WTC11 (cell line): ENCODE results near the gene SIGMAR1. TPM values are rescaled to one million over a fixed set of nuclear protein-coding genes. Genes with fewer than 3 reads are reported as not detected.

Source experiments
- ATAC-seq: fragments of 200-7000 bp; cut with Tn5 transposase; 2 replicates; pipeline ENCODE4 v1.10.0; 2021; ENCODE audit warnings: mild to moderate bottlenecking, moderate library complexity
- CTCF ChIA-PET: fragments of 300-600 bp; sonication (Branson Sonifier 250); formaldehyde crosslinking; loops from one replicate; lab custom pipeline; 2021; ENCODE audit warnings: antibody characterized with exemption; lab: Charles Lee
- POLR2A ChIA-PET: fragments of 350-600 bp; sonication (Branson Sonifier 250); formaldehyde crosslinking; loops from one replicate; lab custom pipeline; 2021; ENCODE audit warnings: antibody characterized with exemption; lab: Charles Lee
- DNase-seq: peaks from one replicate; pipeline ENCODE4 v3.0.0; 2021; ENCODE audit warnings: low spot score
- H3K27ac Mint-ChIP-seq: 2 replicates; pipeline ENCODE4 v1.8.0; 2021; ENCODE audit warnings: mixed read lengths
- H3K27me3 Mint-ChIP-seq: 2 replicates; pipeline ENCODE4 v1.8.0; 2021; ENCODE audit warnings: low read depth, mild to moderate bottlenecking, moderate library complexity, mixed read lengths
- H3K36me3 Mint-ChIP-seq: 2 replicates; pipeline ENCODE4 v1.8.0; 2021; ENCODE audit warnings: mixed read lengths
- H3K4me1 Mint-ChIP-seq: 2 replicates; pipeline ENCODE4 v1.8.0; 2022; ENCODE audit warnings: mixed read lengths
- H3K4me3 Mint-ChIP-seq: 2 replicates; pipeline ENCODE4 v1.8.0; 2021; ENCODE audit warnings: mild to moderate bottlenecking, moderate library complexity, mixed read lengths
- H3K9me3 Mint-ChIP-seq: 2 replicates; pipeline ENCODE4 v1.8.0; 2021; ENCODE audit warnings: mixed read lengths
- ATF1 ChIP-seq: sonication (generic); formaldehyde crosslinking; IDR thresholded peaks from 2 replicates; pipeline ENCODE4 v1.8.1; 2023; ENCODE audit warnings: mild to moderate bottlenecking, moderate library complexity, missing genetic modification reagents
- ATF2 ChIP-seq: sonication (generic); formaldehyde crosslinking; IDR thresholded peaks from 2 replicates; pipeline ENCODE4 v1.8.1; 2022; ENCODE audit warnings: low read depth, missing genetic modification reagents, borderline replicate concordance
- CBFB ChIP-seq: sonication (generic); formaldehyde crosslinking; IDR thresholded peaks from 2 replicates; pipeline ENCODE4 v1.8.1; 2022; ENCODE audit warnings: mild to moderate bottlenecking, low read depth, missing genetic modification reagents
- CREM ChIP-seq: sonication (generic); formaldehyde crosslinking; IDR thresholded peaks from 2 replicates; pipeline ENCODE4 v1.8.1; 2022; ENCODE audit warnings: mild to moderate bottlenecking, missing genetic modification reagents, moderate library complexity
- E2F4 ChIP-seq: sonication (generic); formaldehyde crosslinking; IDR thresholded peaks from 2 replicates; pipeline ENCODE4 v1.8.1; 2022; ENCODE audit warnings: low read depth, mild to moderate bottlenecking, moderate library complexity, missing genetic modification reagents, borderline replicate concordance
- E2F5 ChIP-seq: sonication (generic); formaldehyde crosslinking; IDR thresholded peaks from 2 replicates; pipeline ENCODE4 v1.8.1; 2022; ENCODE audit warnings: mild to moderate bottlenecking, moderate library complexity, missing genetic modification reagents
- ELF4 ChIP-seq: sonication (generic); formaldehyde crosslinking; IDR thresholded peaks from 2 replicates; pipeline ENCODE4 v1.8.1; 2022; ENCODE audit warnings: low read depth, mild to moderate bottlenecking, moderate library complexity, missing genetic modification reagents
- ERG ChIP-seq: fragments of 250-450 bp; sonication (Bioruptor Pico); IDR thresholded peaks from 2 replicates; pipeline ENCODE4 v1.8.0; 2021; ENCODE audit warnings: mild to moderate bottlenecking
- ETV6 ChIP-seq: sonication (generic); formaldehyde crosslinking; IDR thresholded peaks from 2 replicates; pipeline ENCODE4 v1.8.1; 2022; ENCODE audit warnings: mild to moderate bottlenecking, missing genetic modification reagents
- FOXK1 ChIP-seq: sonication (generic); formaldehyde crosslinking; IDR thresholded peaks from 2 replicates; pipeline ENCODE4 v1.8.0; 2022; ENCODE audit warnings: mild to moderate bottlenecking, moderate library complexity, missing genetic modification reagents
- HMGA2 ChIP-seq: fragments of 250-450 bp; sonication (Bioruptor Pico); IDR thresholded peaks from 2 replicates; pipeline ENCODE4 v1.4.0; 2021; ENCODE audit warnings: mild to moderate bottlenecking, moderate library complexity
- MYBL2 ChIP-seq: sonication (generic); formaldehyde crosslinking; IDR thresholded peaks from 2 replicates; pipeline ENCODE4 v1.8.1; 2023; ENCODE audit warnings: mild to moderate bottlenecking, moderate library complexity, missing genetic modification reagents
- NFE2L1 ChIP-seq: sonication (generic); formaldehyde crosslinking; IDR thresholded peaks from 2 replicates; pipeline ENCODE4 v1.8.1; 2023; ENCODE audit warnings: missing genetic modification reagents
- NFYB ChIP-seq: sonication (generic); formaldehyde crosslinking; conservative IDR thresholded peaks from 2 replicates; pipeline ENCODE4 v1.8.0; 2022; ENCODE audit warnings: low read depth, missing genetic modification reagents
- NR1H2 ChIP-seq: sonication (generic); formaldehyde crosslinking; IDR thresholded peaks from 2 replicates; pipeline ENCODE4 v1.9.0; 2021; ENCODE audit warnings: mild to moderate bottlenecking, moderate library complexity, missing genetic modification reagents
- RELA ChIP-seq: sonication (generic); formaldehyde crosslinking; IDR thresholded peaks from 2 replicates; pipeline ENCODE4 v1.8.1; 2022; ENCODE audit warnings: missing genetic modification reagents, mild to moderate bottlenecking, borderline replicate concordance
- RORB ChIP-seq: fragments of 250-450 bp; sonication (Bioruptor Pico); IDR thresholded peaks from 2 replicates; pipeline ENCODE4 v1.9.0; 2021; ENCODE audit warnings: mild to moderate bottlenecking
- SMAD3 ChIP-seq: sonication (generic); formaldehyde crosslinking; IDR thresholded peaks from 2 replicates; pipeline ENCODE4 v1.8.0; 2022; ENCODE audit warnings: missing genetic modification reagents, mild to moderate bottlenecking, borderline replicate concordance
- STAT6 ChIP-seq: sonication (generic); formaldehyde crosslinking; conservative IDR thresholded peaks from 2 replicates; pipeline ENCODE4 v1.8.1; 2023; ENCODE audit warnings: mild to moderate bottlenecking, low read depth, missing genetic modification reagents, moderate library complexity
- USF1 ChIP-seq: sonication (generic); formaldehyde crosslinking; IDR thresholded peaks from 2 replicates; pipeline ENCODE4 v1.8.0; 2022; ENCODE audit warnings: mild to moderate bottlenecking, missing genetic modification reagents
- ZMAT4 ChIP-seq: fragments of 250-450 bp; sonication (Bioruptor Pico); IDR thresholded peaks from 2 replicates; pipeline ENCODE4 v1.9.0; 2021; ENCODE audit warnings: mild to moderate bottlenecking
- ZNF263 ChIP-seq: sonication (generic); formaldehyde crosslinking; IDR thresholded peaks from 2 replicates; pipeline ENCODE4 v1.8.1; 2022; ENCODE audit warnings: low read depth, mild to moderate bottlenecking, moderate library complexity, missing genetic modification reagents
- ZNF281 ChIP-seq: sonication (generic); formaldehyde crosslinking; IDR thresholded peaks from 2 replicates; pipeline ENCODE4 v1.8.0; 2023; ENCODE audit warnings: mild to moderate bottlenecking, missing genetic modification reagents
- ZNF317 ChIP-seq: sonication (generic); formaldehyde crosslinking; IDR thresholded peaks from 2 replicates; pipeline ENCODE4 v1.8.1; 2023; ENCODE audit warnings: low read depth, mild to moderate bottlenecking, moderate library complexity, missing genetic modification reagents, borderline replicate concordance
- total RNA-seq: library from RNA; stranded (reverse); gene quantifications from 3 replicates; pipeline ENCODE4 v1.2.3, GENCODE V29; 2021

SIGMAR1 gene
- total RNA-seq, 1 experiment from 2014 or later, result 108 TPM

GRCh38 chr9:34601937-34602573 lies 35.5 kb downstream of the SIGMAR1 start:
- H3K36me3 Mint-ChIP-seq, result no peaks in the 10 kb centered on the region
- no peaks in the 10 kb centered on the region for H3K9me3 Mint-ChIP-seq
- ATAC-seq (peak; percentile 57), DNase-seq (no peak)
- CTCF ChIA-PET, result interaction anchor here (0.7 to 7.0 kb wide), 15 partner anchors 10 to 222 kb away, joined by 3 to 96 read pairs (median 16); partner anchors contain the start of gene DCTN3
- H3K4me3 Mint-ChIP-seq, result no peak overlapping the region
- no peak overlapping the region for H3K27ac Mint-ChIP-seq
- TF ChIP-seq MYBL2, result no peak
- TF ChIP-seq ELF4 (CRISPR knock-in tag), result no peak
- no peak for TF ChIP-seq RELA (CRISPR knock-in tag)
- no peak for TF ChIP-seq RORB (CRISPR knock-in tag)
- no peak for TF ChIP-seq ATF1 (CRISPR knock-in tag)
- no peak for TF ChIP-seq CBFB (CRISPR knock-in tag)
- TF ChIP-seq ETV6, result no peak
- no peak for TF ChIP-seq USF1 (CRISPR knock-in tag)
- TF ChIP-seq ZMAT4 (CRISPR knock-in tag), result no peak
- no peak for TF ChIP-seq NR1H2
- TF ChIP-seq NFE2L1, result no peak
- TF ChIP-seq CREM (CRISPR knock-in tag), result no peak
- no peak for TF ChIP-seq SMAD3 (CRISPR knock-in tag)
- TF ChIP-seq STAT6 (CRISPR knock-in tag), result no peak
- TF ChIP-seq E2F4 (CRISPR knock-in tag), result no peak
- no peak for TF ChIP-seq FOXK1 (CRISPR knock-in tag)
- no peak for TF ChIP-seq NFYB
- TF ChIP-seq ZNF317 (CRISPR knock-in tag), result no peak
- no peak for TF ChIP-seq ZNF263 (CRISPR knock-in tag)
- TF ChIP-seq ATF2 (CRISPR knock-in tag), result no peak
- POLR2A ChIA-PET, result no interaction called here
- H3K27me3 Mint-ChIP-seq, result peaks cover 3% of the 10 kb centered on the region
- H3K4me1 Mint-ChIP-seq, result peaks cover 9% of the 10 kb centered on the region

GRCh38 chr9:34600908-34601307 lies 36.7 kb downstream of the SIGMAR1 start:
- Mint-ChIP-seq H3K36me3 (no peaks in the 10 kb centered on the region), H3K27ac (no peak overlapping the region), H3K9me3 (no peaks in the 10 kb centered on the region), H3K27me3 (peaks cover 3% of the 10 kb centered on the region), H3K4me1 (peaks cover 9% of the 10 kb centered on the region), H3K4me3 (no peak overlapping the region)
- POLR2A ChIA-PET, result no interaction called here
- ATAC-seq (no peak), DNase-seq (no peak)
- CTCF ChIA-PET, result interaction anchor here (2.0 to 5.4 kb wide), 2 partner anchors 9 to 54 kb away, joined by 9 to 31 read pairs; no protein-coding TSS in a partner anchor
- no peak for TF ChIP-seq NFYB
- no peak for TF ChIP-seq ZNF281 (CRISPR knock-in tag)
- TF ChIP-seq NFE2L1, result no peak
- TF ChIP-seq ERG (CRISPR knock-in tag), result no peak
- no peak for TF ChIP-seq E2F5
- TF ChIP-seq HMGA2 (CRISPR knock-in tag), result no peak
